WERI-Rb-1 (cell line): Measurements from ENCODE around the gene AGPAT3.

Experiments
- DNase-seq: peaks from one replicate; pipeline ENCODE4 v3.0.0-alpha.2; 2020
- H3K27ac ChIP-seq: fragments of 250-450 bp; sonication (Bioruptor Pico); 2 replicates; pipeline ENCODE4 v1.5.1; 2020; ENCODE audit warnings: mild to moderate bottlenecking, moderate library complexity
- H3K27me3 ChIP-seq: fragments of 250-450 bp; sonication (Bioruptor Pico); 2 replicates; pipeline ENCODE4 v1.5.1; 2021; ENCODE audit warnings: mild to moderate bottlenecking, low read depth, moderate library complexity; ENCODE audit not compliant: insufficient read depth, severe bottlenecking
- H3K36me3 ChIP-seq: fragments of 250-450 bp; sonication (Bioruptor Pico); 2 replicates; pipeline ENCODE4 v1.5.1; 2020; ENCODE audit warnings: mild to moderate bottlenecking, moderate library complexity
- H3K4me3 ChIP-seq: 2 replicates; pipeline ENCODE4 v1.5.1; 2011; ENCODE audit warnings: low read depth, mild to moderate bottlenecking, control low read depth, low read length
- H3K9me3 ChIP-seq: fragments of 250-450 bp; sonication (Bioruptor Pico); 2 replicates; pipeline ENCODE4 v1.5.1; 2021; ENCODE audit warnings: mild to moderate bottlenecking, moderate library complexity; ENCODE audit not compliant: severe bottlenecking
- TF ChIP-seq, protein P1 (sequence below): IDR thresholded peaks from 2 replicates; pipeline ENCODE4 v1.5.1; 2011; ENCODE audit warnings: low read depth, mild to moderate bottlenecking, control low read depth, inconsistent platforms, low read length

Gene AGPAT3

DNA sequence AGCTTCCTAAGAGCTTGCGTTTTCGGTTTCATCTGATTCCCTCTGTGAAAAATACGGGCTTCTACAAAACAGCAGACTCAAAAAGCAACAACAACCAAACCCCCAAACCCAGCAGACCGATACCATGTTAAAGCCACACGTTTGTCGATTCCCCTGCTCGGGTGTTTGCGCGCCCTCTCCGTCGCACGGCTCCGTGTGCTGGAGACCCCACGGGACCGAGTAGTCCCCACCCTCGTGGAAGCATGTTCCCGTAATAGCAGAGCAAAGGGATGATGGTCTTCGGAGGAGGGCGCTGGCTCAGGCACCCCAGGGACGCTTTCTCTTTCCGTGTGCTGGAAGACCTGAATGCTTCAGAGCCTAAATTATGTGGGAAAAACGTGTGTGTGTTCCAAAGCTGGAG is 42.7 kb downstream of the AGPAT3 start:
- Histone ChIP-seq H3K27me3 (no peaks in the 10 kb centered on the region), H3K27ac (no peak overlapping the region)

DNA sequence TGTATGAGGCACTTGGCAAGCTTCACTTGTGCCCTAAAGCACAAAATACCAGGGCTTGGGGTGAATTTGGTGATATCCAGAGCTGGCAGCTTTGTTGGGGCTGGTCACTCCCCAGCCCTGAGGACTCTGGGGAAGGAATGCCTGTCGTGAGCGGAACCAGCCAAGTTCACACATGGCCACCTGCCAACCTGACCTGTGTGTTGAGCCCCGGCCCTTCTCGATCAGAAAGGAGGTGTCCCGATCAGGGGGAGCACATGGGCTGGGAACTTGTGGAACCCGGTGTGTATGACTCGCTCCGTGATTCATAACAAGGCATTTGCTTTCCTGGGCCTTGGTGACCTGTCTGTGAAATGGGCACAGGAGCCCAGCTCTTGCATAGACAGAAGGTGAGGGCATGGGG is 43.1 kb downstream of the AGPAT3 start:
- H3K27ac ChIP-seq, result no peak overlapping the region
- peaks cover 5% of the 10 kb centered on the region for H3K36me3 ChIP-seq
- no peak overlapping the region for H3K4me3 ChIP-seq
- no peak for DNase-seq
- no peaks in the 10 kb centered on the region for H3K27me3 ChIP-seq
- peaks cover 3% of the 10 kb centered on the region for H3K9me3 ChIP-seq
- TF ChIP-seq, protein P1, sequence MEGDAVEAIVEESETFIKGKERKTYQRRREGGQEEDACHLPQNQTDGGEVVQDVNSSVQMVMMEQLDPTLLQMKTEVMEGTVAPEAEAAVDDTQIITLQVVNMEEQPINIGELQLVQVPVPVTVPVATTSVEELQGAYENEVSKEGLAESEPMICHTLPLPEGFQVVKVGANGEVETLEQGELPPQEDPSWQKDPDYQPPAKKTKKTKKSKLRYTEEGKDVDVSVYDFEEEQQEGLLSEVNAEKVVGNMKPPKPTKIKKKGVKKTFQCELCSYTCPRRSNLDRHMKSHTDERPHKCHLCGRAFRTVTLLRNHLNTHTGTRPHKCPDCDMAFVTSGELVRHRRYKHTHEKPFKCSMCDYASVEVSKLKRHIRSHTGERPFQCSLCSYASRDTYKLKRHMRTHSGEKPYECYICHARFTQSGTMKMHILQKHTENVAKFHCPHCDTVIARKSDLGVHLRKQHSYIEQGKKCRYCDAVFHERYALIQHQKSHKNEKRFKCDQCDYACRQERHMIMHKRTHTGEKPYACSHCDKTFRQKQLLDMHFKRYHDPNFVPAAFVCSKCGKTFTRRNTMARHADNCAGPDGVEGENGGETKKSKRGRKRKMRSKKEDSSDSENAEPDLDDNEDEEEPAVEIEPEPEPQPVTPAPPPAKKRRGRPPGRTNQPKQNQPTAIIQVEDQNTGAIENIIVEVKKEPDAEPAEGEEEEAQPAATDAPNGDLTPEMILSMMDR, result no peak

More for the DNA sequence above, 42.7 kb downstream of the AGPAT3 start:
- Histone ChIP-seq H3K36me3 (peaks cover 5% of the 10 kb centered on the region), H3K9me3 (no peaks in the 10 kb centered on the region), H3K4me3 (no peak overlapping the region)
- TF ChIP-seq, protein P1, result no peak
- no peak for DNase-seq

GRCh38 chr21:43909741-43910400 is 44.8 kb downstream of the AGPAT3 start:
- no peak overlapping the region for H3K27ac ChIP-seq
- H3K4me3 ChIP-seq, result no peak overlapping the region
- no peak for DNase-seq
- H3K36me3 ChIP-seq, result peaks cover 5% of the 10 kb centered on the region
- no peaks in the 10 kb centered on the region for H3K27me3 ChIP-seq
- H3K9me3 ChIP-seq, result peaks cover 3% of the 10 kb centered on the region
- TF ChIP-seq, protein P1, result no peak

- TF ChIP-seq, protein P1, result no peak
Observed at GRCh38 chr21:43910460-43910859, 45.4 kb downstream of the AGPAT3 start.

DNA sequence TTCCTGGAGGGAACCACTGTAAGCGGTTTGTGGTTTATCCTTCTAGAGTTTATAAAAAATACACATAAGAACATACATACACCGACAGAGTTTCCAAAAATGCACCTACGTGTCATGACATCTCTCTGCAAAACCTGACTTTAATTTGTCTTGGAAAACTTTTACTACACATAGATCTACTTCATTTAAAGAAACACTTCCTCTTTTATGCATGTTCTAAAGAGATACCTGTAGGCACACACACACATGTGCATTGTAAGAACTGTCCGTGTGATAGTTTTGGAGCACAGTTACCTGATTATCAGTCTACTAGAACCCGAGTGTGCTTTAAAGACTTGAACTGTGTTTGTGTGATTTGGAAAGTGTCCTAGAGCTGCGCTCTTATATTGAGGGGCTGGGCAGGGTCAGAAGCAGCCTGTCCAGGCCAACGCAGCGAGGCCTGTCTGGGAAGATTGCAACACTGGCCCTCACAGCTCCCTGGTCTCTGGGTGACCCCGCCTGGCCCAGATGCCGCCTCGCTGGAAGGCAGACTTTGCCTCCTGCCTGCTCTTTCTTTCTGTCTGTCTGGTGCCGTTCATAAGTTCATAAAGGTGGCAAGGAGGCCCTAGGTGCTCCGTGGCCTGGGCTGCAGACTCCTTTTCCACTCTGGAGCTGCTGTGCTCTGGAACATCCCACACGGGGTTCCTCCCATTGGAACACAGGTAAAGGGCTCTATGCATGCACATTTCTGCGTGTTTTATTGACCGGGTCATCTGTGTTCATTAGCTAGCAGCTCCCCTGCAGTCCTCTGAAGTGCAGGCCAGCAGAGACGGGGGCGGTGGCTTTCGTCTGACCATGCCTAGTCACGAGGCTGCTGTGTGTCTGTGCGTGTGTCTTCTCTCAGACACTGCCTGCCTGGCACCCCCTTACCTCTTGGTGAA is 46.3 kb downstream of the AGPAT3 start:
- Histone ChIP-seq H3K4me3 (no peak overlapping the region), H3K9me3 (peaks cover 5% of the 10 kb centered on the region), H3K27me3 (no peaks in the 10 kb centered on the region), H3K36me3 (peaks cover 3% of the 10 kb centered on the region), H3K27ac (no peak overlapping the region)
- TF ChIP-seq, protein P1, result no peak
- DNase-seq, result no peak

More at GRCh38 chr21:43910460-43910859, 45.4 kb downstream of the AGPAT3 start:
- Histone ChIP-seq H3K36me3 (peaks cover 5% of the 10 kb centered on the region), H3K27me3 (no peaks in the 10 kb centered on the region), H3K9me3 (peaks cover 5% of the 10 kb centered on the region), H3K4me3 (no peak overlapping the region), H3K27ac (no peak overlapping the region)
- no peak for DNase-seq
